Endothelial cell of umbilical vein (primary cell): ENCODE data around the gene CMTM2. TPM values are rescaled to one million over a fixed set of nuclear protein-coding genes. Genes with fewer than 3 reads are reported as not detected.
"Not testable (repeated sequence)": the region's sequence is repeated elsewhere in the genome, so short reads cannot be mapped to it uniquely, and the experiment has no call there.

Experiments
- BruUV-seq: library from RNA; stranded (reverse); fragments of 400-500 nt; replicated peaks from 2 replicates; lab custom pipeline; 2021; lab: Mats Ljungman, UMichigan
- CTCF ChIA-PET: fragments of 300-600, 350-600 bp; sonication (Branson Sonifier 250); formaldehyde crosslinking; loops from one replicate; lab custom pipeline; 2021; ENCODE audit warnings: antibody characterized with exemption, inconsistent platforms; lab: Charles Lee
- POLR2A ChIA-PET: fragments of 300-600, 350-600 bp; sonication (Branson Sonifier 250); formaldehyde crosslinking; loops from one replicate; lab custom pipeline; 2021; ENCODE audit warnings: antibody characterized with exemption, inconsistent platforms; lab: Charles Lee
- DNase-seq: peaks from one replicate; pipeline ENCODE4 v3.0.0-alpha.2; 2011; ENCODE audit warnings: low read depth, low spot score
- FAIRE-seq: peaks from 2 replicates; lab custom pipeline; 2011; peaks lifted over from hg19 to GRCh38; lab: Jason Lieb, UNC
- H2AFZ ChIP-seq: 2 replicates; pipeline ENCODE4 v1.6.0; 2012; ENCODE audit warnings: low read depth, low read length, control low read depth, inconsistent platforms
- H3K27ac ChIP-seq: 2 replicates; pipeline ENCODE4 v1.5.1; 2011; ENCODE audit warnings: low read depth, mild to moderate bottlenecking, control low read depth, low read length, moderate library complexity; ENCODE audit not compliant: insufficient read depth
- H3K27me3 ChIP-seq, 2 experiments: 2 replicates each; pipeline versions ENCODE4 v1.6.0 to v1.6.1; 2011; ENCODE audit warnings: low read length in 2 of 2, mixed read lengths in 1 of 2; ENCODE audit not compliant: control insufficient read depth in 2 of 2, insufficient read depth in 2 of 2
- H3K36me3 ChIP-seq, 2 experiments: 2 replicates in 1 of 2; 3 replicates in 1 of 2; pipeline ENCODE4 v1.5.1; 2011; ENCODE audit warnings: low read length in 2 of 2, mild to moderate bottlenecking in 1 of 2, moderate library complexity in 1 of 2; ENCODE audit not compliant: control insufficient read depth in 2 of 2, insufficient read depth in 2 of 2; ENCODE audit errors: extremely low read depth in 1 of 2
- H3K4me1 ChIP-seq: 3 replicates; pipeline ENCODE4 v1.5.1; 2011; ENCODE audit warnings: mild to moderate bottlenecking, low read length; ENCODE audit not compliant: control insufficient read depth, insufficient read depth; ENCODE audit errors: extremely low read depth
- H3K4me2 ChIP-seq: 2 replicates; pipeline ENCODE4 v1.6.1; 2011; ENCODE audit warnings: low read length, control low read depth, mixed read lengths; ENCODE audit not compliant: insufficient read depth
- H3K4me3 ChIP-seq, 3 experiments: fragments of 200-600 bp in 1 of 3; sonication (generic), shearing (Covaris generic) in 1 of 3; replicated peaks in 1 of 3; 2 replicates each; pipeline ENCODE4 v1.5.1; 2011 to 2016; ENCODE audit warnings: control low read depth in 3 of 3, low read length in 3 of 3, mild to moderate bottlenecking in 2 of 3, inconsistent platforms in 1 of 3, low read depth in 1 of 3, moderate library complexity in 1 of 3; ENCODE audit not compliant: insufficient read depth in 1 of 3
- H3K79me2 ChIP-seq: 2 replicates; pipeline ENCODE4 v1.6.0; 2012; ENCODE audit warnings: low read length, inconsistent platforms; ENCODE audit not compliant: control insufficient read depth, insufficient read depth
- H3K9ac ChIP-seq: replicated peaks from 2 replicates; pipeline ENCODE3; 2011; ENCODE audit warnings: low read length, control low read depth; ENCODE audit not compliant: insufficient read depth; ENCODE audit errors: extremely low read depth
- H3K9me1 ChIP-seq: replicated peaks from 3 replicates; pipeline ENCODE4 v1.6.0; 2011; ENCODE audit warnings: mild to moderate bottlenecking, low read length; ENCODE audit not compliant: control insufficient read depth, insufficient read depth; ENCODE audit errors: extremely low read depth
- H3K9me3 ChIP-seq: replicated peaks from 2 replicates; pipeline ENCODE4 v1.5.1; 2012; ENCODE audit warnings: low read length, inconsistent platforms; ENCODE audit not compliant: control insufficient read depth, insufficient read depth
- H4K20me1 ChIP-seq: replicated peaks from 2 replicates; pipeline ENCODE3; 2011; ENCODE audit warnings: mild to moderate bottlenecking, low read length; ENCODE audit not compliant: control insufficient read depth, insufficient read depth; ENCODE audit errors: extremely low read depth
- EZH2 ChIP-seq: IDR thresholded peaks from 2 replicates; pipeline ENCODE4 v1.6.1; 2012; ENCODE audit warnings: borderline replicate concordance, low read depth, mild to moderate bottlenecking, moderate library complexity, low read length, inconsistent platforms; ENCODE audit not compliant: severe bottlenecking
- FOS ChIP-seq: IDR thresholded peaks from 2 replicates; pipeline ENCODE4 v1.6.1; 2011; ENCODE audit warnings: mild to moderate bottlenecking, low read length, moderate library complexity, borderline replicate concordance; ENCODE audit not compliant: insufficient read depth
- GATA2 ChIP-seq: IDR thresholded peaks from 2 replicates; pipeline ENCODE4 v1.7.0; 2011; ENCODE audit warnings: low read depth, mild to moderate bottlenecking, moderate library complexity, mixed read lengths, low read length; ENCODE audit not compliant: insufficient read length, insufficient read depth
- JUN ChIP-seq: IDR thresholded peaks from 2 replicates; pipeline ENCODE4 v1.6.1; 2011; ENCODE audit warnings: borderline replicate concordance, low read depth; ENCODE audit not compliant: insufficient read length, insufficient read depth
- MYC ChIP-seq: IDR thresholded peaks from one replicate; pipeline ENCODE4 v1.6.1; 2011; ENCODE audit warnings: mild to moderate bottlenecking, low read depth, low read length
- POLR2A ChIP-seq: IDR thresholded peaks from 2 replicates; pipeline ENCODE4 v1.6.1; 2012; ENCODE audit warnings: low read depth, mild to moderate bottlenecking, control low read depth, low read length
- POLR2AphosphoS5 ChIP-seq: IDR thresholded peaks from 2 replicates; pipeline ENCODE4 v1.6.1; 2012; ENCODE audit warnings: low read depth, mild to moderate bottlenecking, control low read depth, low read length, moderate library complexity; ENCODE audit not compliant: insufficient read depth
- dilution Hi-C: fragments of 300-500 bp; cut with MboI; formaldehyde crosslinking; loops from one replicate; pipeline ENCODE4 v1.15.0; 2019; ENCODE audit warnings: low sequenced_read_pairs; ENCODE audit not compliant: extremely low pct_ligation_motif_present
- intact Hi-C: fragments of 100-400 bp; cut with micrococcal nuclease; formaldehyde crosslinking; loops from one replicate; pipeline ENCODE4 v1.10.0; 2022
- polyA plus RNA-seq, 4 experiments: library from polyadenylated mRNA; depleted of rRNA in 3 of 4; stranded (reverse) in 3 of 4; unstranded in 1 of 4; fragments of >200 nt; gene quantifications; 2 replicates each; pipeline versions ENCODE4 v1.2.1 to v1.2.3, GENCODE V29; 2011 to 2012; ENCODE audit warnings: missing spikeins in 1 of 4
- total RNA-seq: library from RNA; stranded (reverse); gene quantifications from 2 replicates; pipeline ENCODE4 v1.2.3, GENCODE V29; 2021
- TF ChIP-seq, protein P1 (sequence below): IDR thresholded peaks from 2 replicates; pipeline ENCODE4 v1.6.1; 2011; ENCODE audit not compliant: insufficient read depth, insufficient read length
- TF ChIP-seq, protein P2 (sequence below), 2 donors: IDR thresholded peaks; 1 replicate in 1 of 2; 2 replicates in 1 of 2; pipeline ENCODE4 v1.5.1; 2011; ENCODE audit warnings: low read length in 2 of 2, mild to moderate bottlenecking in 2 of 2, moderate library complexity in 2 of 2, control low read depth in 1 of 2, inconsistent platforms in 1 of 2, low read depth in 1 of 2; ENCODE audit not compliant: insufficient read depth in 1 of 2; ENCODE audit errors: extremely low read depth in 1 of 2

The CMTM2 gene
- total and polyA plus RNA-seq, 2 donors (not counting 3 experiments of a cell fraction or from before 2014, with no cell fraction given) = not detected

DNA sequence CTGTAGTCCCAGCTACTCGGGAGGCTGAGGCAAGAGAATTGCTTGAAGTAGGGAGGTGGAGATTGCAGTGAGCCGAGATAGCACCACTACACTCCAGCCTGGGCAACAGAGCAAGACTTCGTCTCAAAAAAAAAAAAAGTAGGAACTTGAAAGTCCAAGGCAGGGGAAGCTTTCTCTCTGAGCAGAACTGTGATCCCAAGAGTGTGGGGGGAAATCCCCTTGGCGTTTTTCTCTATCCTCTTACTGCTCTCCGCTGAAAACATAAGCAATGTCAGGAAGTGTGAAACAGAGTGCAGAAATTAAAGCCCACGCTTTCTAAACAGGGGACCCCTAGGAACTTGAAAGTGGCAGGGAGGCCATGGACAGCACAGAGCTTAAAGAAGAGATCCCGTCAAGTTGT is 15.5 kb downstream of the CMTM2 start:
- ChIA-PET CTCF (interaction anchor here (0.9 to 1.6 kb wide), 2 partner anchors 9 to 86 kb away, joined by 3 read pairs; no protein-coding TSS in a partner anchor), POLR2A (no interaction called here)
- H3K9ac ChIP-seq = no peak overlapping the region
- no peaks in the 10 kb centered on the region for H3K4me1 ChIP-seq
- DNase-seq = no peak
- no peak overlapping the region for H3K4me3 ChIP-seq
- H3K4me2 ChIP-seq = no peak overlapping the region
- no peaks in the 10 kb centered on the region for H3K36me3 ChIP-seq
- no peak for FAIRE-seq
- no peak overlapping the region for H2AFZ ChIP-seq
- H3K27me3 ChIP-seq = peaks cover 0 to 13% of the 10 kb centered on the region in 2 experiments
- TF ChIP-seq MYC = no peak
- no peak for TF ChIP-seq GATA2
- TF ChIP-seq POLR2A = no peak
- TF ChIP-seq, protein P1, sequence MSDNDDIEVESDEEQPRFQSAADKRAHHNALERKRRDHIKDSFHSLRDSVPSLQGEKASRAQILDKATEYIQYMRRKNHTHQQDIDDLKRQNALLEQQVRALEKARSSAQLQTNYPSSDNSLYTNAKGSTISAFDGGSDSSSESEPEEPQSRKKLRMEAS = no peak
- no peak for TF ChIP-seq POLR2AphosphoS5
- TF ChIP-seq, protein P2, sequence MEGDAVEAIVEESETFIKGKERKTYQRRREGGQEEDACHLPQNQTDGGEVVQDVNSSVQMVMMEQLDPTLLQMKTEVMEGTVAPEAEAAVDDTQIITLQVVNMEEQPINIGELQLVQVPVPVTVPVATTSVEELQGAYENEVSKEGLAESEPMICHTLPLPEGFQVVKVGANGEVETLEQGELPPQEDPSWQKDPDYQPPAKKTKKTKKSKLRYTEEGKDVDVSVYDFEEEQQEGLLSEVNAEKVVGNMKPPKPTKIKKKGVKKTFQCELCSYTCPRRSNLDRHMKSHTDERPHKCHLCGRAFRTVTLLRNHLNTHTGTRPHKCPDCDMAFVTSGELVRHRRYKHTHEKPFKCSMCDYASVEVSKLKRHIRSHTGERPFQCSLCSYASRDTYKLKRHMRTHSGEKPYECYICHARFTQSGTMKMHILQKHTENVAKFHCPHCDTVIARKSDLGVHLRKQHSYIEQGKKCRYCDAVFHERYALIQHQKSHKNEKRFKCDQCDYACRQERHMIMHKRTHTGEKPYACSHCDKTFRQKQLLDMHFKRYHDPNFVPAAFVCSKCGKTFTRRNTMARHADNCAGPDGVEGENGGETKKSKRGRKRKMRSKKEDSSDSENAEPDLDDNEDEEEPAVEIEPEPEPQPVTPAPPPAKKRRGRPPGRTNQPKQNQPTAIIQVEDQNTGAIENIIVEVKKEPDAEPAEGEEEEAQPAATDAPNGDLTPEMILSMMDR (IDR thresholded peaks at IDR 0.05; ENCODE audit: extremely low read depth in 1 of 2, insufficient read depth in 1 of 2, low read depth in 1 of 2, low read length in 2 of 2) = no peak
- no peak for TF ChIP-seq EZH2
- TF ChIP-seq FOS = no peak
- TF ChIP-seq JUN = no peak
- H3K9me1 ChIP-seq = no peaks in the 10 kb centered on the region
- H3K27ac ChIP-seq = no peak overlapping the region
- H4K20me1 ChIP-seq = no peaks in the 10 kb centered on the region
- H3K79me2 ChIP-seq = no peaks in the 10 kb centered on the region
- no peaks in the 10 kb centered on the region for H3K9me3 ChIP-seq
- intact Hi-C loops = no loop called here
- no TSS peak for BruUV-seq
- dilution Hi-C loops = no loop called here

DNA sequence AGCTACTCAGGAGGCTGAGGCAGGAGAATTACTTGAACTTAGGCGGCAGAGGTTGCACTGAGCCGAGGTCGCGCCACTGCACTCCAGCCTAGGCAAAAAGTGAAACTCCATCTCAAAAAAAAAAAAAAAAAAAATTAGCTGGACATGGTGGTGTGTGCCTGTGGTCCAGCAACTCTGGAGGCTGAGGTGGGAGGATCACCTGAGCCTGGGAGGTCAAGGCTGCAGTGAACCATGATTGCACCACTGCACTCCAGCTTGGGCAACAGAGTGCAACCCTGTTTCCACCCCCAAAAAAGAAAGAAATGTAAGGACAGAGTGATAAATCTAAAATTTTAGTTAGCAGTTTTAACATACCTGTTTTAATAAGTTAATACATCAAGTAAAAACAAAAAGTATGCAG is 17.3 kb downstream of the CMTM2 start:
- ChIA-PET CTCF (interaction anchor here (0.6 to 4.2 kb wide), 5 partner anchors 7 to 588 kb away, joined by 3 to 26 read pairs (median 3); no protein-coding TSS in a partner anchor), POLR2A (interaction anchor here (0.6 kb wide), 1 partner anchor 274 kb away, joined by 3 read pairs; no protein-coding TSS in a partner anchor)
- intact Hi-C loops, H3K4me1 ChIP-seq, H4K20me1 ChIP-seq, BruUV-seq, H3K9me1 ChIP-seq, H2AFZ ChIP-seq, H3K36me3 ChIP-seq, H3K9me3 ChIP-seq, H3K9ac ChIP-seq, FAIRE-seq, H3K4me3 ChIP-seq, H3K27ac ChIP-seq, DNase-seq, dilution Hi-C loops, H3K79me2 ChIP-seq, H3K4me2 ChIP-seq: not testable (repeated sequence)
- peaks cover 0 to 13% of the 10 kb centered on the region in 2 experiments for H3K27me3 ChIP-seq
